RCC 7860 (cell line): ENCODE results near the gene SYAP1.
A peak's percentile ranks its signal among the peaks of the same experiment; 100 is the strongest.
"Not testable (repeated sequence)": the region's sequence is repeated elsewhere in the genome, so short reads cannot be mapped to it uniquely, and the experiment has no call there.

Source experiments
- DNase-seq: peaks from one replicate; pipeline ENCODE4 v3.0.0-alpha.2; 2015; ENCODE audit warnings: low spot score
- FAIRE-seq: peaks from 2 replicates; lab custom pipeline; 2012; peaks lifted over from hg19 to GRCh38; lab: Jason Lieb, UNC

The SYAP1 gene, protein sequence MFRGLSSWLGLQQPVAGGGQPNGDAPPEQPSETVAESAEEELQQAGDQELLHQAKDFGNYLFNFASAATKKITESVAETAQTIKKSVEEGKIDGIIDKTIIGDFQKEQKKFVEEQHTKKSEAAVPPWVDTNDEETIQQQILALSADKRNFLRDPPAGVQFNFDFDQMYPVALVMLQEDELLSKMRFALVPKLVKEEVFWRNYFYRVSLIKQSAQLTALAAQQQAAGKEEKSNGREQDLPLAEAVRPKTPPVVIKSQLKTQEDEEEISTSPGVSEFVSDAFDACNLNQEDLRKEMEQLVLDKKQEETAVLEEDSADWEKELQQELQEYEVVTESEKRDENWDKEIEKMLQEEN

GRCh38 chrX:16719334-16720084, at the start of gene SYAP1:
Gene SYAP1 (plus strand): TSS chrX:16719612. CDS start chrX:16719725, 113 bp downstream.
- DNase-seq, result peak; percentile 90
- peak; percentile 83 for FAIRE-seq

GRCh38 chrX:16671005-16671404, 48.4 kb upstream of the SYAP1 start:
- DNase-seq, result no peak
- peak; percentile 73 for FAIRE-seq

GRCh38 chrX:16678689-16679088, 40.7 kb upstream of the SYAP1 start:
- DNase-seq (no peak), FAIRE-seq (no peak)

DNA sequence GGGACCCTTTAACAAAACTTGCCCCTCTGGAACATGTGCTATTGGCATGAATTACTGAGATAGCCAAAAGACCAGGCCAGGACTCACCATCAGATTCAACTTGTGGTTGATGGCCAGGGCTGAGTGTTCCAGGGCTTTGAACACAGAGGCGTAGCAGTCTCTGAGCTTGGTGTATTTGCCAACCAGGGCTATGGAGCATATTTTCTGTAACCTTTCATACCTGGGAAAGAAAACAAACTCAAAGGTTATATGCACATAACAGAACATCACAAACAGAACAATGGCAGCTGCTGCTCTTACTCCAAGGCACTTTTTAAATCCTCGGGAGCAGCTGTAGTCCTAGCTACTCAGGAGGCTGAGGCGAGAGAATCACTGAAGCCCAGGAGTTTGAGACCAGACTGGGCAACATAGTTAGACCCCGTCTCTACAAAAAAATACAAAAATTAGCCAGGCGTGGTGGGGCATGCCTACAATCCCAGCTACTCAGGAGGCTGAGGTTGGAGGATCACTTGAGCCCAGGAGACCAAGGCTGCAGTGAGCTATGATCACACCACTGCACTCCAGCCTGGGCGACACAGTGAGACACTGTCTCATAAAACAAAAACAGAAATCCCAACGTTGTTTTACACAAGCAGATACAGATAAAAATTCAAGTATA, 36.3 kb upstream of the SYAP1 start:
- no peak for FAIRE-seq

GRCh38 chrX:16687514-16687913, 31.9 kb upstream of the SYAP1 start:
- no peak for FAIRE-seq
- DNase-seq, result peak; percentile 22

More for the DNA sequence above, 36.3 kb upstream of the SYAP1 start:
- DNase-seq, result no peak

DNA sequence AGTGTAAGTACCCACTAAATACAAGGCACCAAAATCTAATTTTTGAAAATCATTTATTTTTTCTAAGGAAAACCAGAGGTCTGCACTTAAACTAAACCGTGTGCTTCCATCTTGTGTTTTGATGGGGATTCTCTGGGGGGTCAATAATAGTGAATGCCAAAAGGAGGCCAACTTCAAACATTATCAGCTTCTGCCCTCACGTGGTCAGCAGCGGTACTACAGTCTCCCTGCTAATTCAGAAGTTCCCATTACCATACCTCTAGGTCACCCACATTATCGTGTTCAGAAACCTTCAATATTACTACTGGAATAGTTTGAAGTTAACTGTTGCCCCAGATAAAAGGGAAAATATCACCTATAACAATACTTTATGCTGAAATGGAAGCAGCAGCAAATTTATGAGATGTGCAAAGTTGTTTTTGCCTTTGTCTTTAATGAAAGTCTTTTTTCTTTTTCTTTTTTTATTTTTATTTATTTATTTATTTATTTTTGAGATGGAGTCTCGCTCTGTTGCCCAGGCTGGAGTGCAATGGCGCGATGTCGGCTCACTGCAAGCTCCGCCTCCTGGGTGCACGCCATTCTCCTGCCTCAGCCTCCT, 24.2 kb upstream of the SYAP1 start:
- FAIRE-seq, result no peak
- peak; percentile 27 for DNase-seq

DNA sequence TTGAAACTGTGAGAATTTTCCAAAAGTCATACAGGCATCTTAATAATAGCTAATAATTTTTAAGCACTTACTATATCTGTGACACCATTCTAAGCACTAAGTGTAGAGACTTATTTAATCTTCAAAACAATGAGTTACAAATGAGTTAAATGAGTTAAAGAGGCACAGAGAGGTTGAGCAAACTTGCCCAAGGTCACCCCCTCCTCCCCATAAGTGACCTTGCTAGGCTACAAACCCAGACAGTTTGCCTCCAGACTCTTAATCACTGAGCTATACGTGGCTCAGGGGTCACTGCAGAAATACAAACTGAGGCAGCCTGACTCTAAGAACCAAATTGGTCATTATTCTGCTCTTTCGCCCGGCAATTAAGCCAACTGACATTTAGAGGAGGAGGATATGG, 22.5 kb upstream of the SYAP1 start:
- FAIRE-seq, result no peak

DNA sequence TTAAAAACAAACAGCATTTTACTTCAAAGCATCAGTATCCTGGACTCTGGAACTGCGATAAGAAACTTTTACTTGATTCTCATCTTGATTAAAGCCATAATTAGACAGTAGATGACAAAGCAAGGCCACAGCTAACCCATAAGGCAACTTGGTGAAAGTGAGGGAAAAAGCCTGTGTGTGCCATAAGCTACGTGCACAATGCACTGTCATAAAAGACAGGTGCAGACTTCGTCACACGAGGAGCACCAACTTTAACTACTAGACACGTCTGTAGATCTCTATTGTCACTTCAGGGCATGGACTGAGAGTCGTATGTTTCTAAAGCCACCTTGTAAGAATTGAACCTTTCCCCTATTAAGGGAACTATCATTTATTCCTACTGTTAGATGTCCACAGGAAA, 20.0 kb upstream of the SYAP1 start:
- FAIRE-seq, result no peak
- DNase-seq, result no peak

More for the DNA sequence above, 22.5 kb upstream of the SYAP1 start:
- DNase-seq, result no peak

GRCh38 chrX:16700734-16701133, 18.7 kb upstream of the SYAP1 start:
- no peak for FAIRE-seq
- DNase-seq, result no peak

- DNase-seq (no peak), FAIRE-seq (no peak)
Observed at GRCh38 chrX:16702700-16703599, 16.5 kb upstream of the SYAP1 start.

DNA sequence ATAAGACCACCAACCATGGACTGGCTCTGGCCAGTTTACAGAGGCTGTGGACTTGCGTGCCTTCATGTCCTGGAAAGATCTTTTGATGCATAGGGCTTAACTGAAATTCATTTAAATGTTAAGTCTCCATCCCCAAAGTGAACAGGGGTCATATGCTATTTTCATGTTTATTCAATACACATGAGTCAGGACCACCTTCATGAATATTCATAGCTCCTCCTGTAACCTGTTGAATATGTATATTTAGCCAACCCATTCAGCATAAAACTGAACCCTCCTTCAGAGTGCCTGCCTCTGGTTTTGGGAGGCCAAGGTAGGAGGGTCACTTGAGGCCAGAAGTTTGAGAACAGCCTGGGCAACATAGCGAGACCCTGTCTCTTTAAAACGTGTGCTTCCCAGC, 14.0 kb upstream of the SYAP1 start:
- no peak for DNase-seq
- no peak for FAIRE-seq

DNA sequence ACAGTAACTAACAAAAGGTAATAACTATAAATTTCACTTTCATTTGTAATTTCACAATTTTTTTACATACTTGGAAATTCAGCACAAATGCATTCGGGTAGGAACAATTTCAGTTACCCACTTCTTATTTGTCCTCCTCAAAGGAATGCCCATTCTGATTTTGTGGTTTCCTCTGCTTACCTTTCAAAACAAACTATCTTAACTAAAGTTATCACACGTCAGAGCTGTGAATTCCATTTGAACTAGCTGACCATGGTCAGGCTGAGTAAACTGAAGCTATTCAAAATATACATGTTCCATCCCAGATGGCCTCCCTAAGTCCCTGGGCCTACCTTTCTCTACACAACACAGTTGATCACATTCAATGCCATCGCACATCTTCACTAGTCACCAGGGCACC, 11.4 kb upstream of the SYAP1 start:
- no peak for DNase-seq
- FAIRE-seq, result no peak

- FAIRE-seq (no peak), DNase-seq (no peak)
Observed at GRCh38 chrX:16711219-16711811, 8.1 kb upstream of the SYAP1 start.

DNA sequence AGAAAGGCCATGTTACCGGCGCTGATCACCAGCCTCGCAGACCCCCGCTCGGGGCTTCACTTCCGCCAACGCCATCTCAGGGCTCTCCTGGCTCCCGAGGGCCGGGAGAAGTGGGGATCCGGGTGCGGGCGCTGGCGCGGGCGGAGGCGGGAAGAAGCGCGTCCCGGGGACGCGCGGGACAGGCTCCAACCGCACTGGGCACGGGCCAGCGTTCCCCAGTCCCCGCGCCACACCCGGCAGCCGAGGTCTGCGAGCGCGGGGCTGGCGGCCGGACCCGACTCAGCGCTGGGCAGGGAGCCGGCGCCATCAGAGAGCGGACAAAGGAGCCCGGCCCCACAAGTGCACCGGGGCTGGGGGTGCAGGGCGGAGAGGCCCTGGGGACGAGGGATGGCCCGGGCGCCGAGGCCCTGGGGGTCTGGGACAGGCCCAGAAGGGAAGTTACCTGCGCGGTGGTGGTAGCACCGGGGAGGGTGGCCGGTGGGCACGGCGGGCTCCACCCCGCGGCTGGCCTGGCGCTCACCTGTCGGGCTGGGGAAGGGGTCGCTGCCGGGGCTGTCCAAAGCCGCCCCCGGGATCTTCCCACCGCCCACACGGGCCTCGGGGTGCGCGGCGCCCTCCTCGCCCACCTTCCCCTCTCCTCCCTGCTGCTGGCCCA, 7.4 kb upstream of the SYAP1 start:
- DNase-seq, result no peak
- FAIRE-seq, result no peak

DNA sequence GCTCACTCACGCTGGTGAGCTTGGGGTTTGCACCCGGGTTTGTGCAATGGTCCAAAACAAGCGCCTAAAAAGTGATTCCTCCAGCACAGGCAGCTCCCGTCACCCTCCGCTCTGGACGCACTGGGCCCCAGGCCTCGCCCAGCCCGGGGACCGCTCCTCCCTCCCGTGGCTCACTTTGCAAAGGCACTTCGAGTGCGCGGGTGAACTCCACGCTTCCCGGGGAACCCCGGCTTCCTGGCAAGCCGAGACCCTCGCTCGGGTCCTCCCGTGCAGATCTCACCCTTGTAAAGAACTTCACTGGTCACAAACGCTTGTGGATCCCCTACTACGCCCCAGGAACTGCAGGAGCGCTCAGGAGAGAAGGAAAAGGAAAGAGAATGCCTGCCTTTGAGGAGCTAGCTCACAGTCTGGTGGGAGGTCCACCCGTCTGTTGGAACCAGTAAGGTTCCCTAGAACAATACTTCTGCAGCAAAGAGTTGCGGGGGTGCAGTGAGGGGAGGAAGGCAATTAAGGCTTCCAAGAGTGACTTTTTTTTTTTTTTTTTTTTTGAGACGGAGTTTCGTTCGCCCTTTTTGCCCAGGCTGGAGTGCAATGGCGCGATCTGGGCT, 6.8 kb upstream of the SYAP1 start, which contains the start of gene CTPS2:
Gene CTPS2 (minus strand): TSS at position 122 of the 608 bp plus-strand sequence. CDS start 9,767 bp downstream, outside the sequence.
- no peak for FAIRE-seq

DNA sequence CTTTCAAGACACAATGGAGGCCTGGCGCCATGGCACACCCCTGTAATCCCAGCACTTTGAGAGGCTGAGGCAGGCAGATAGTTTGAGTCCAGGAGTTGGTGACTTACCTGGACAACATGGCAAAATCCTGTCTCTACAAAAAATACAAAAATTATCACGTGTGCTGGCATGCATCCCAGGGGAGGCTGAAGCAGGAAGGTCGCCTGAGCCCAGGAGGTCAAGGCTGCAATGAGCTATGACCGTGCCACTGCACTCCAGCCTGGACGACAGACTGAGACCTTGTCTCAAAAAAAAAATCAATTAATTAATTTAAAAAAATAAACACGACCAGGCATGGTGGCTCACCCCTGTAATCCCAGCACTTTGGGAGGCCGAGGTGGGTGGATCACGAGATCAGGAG, 4.9 kb upstream of the SYAP1 start:
- DNase-seq (no peak), FAIRE-seq (no peak)

More for the DNA sequence above, 6.8 kb upstream of the SYAP1 start, which contains the start of gene CTPS2:
- peak; percentile 36 for DNase-seq

- DNase-seq, FAIRE-seq: not testable (repeated sequence)
Observed at GRCh38 chrX:16715638-16716037, 3.8 kb upstream of the SYAP1 start.

DNA sequence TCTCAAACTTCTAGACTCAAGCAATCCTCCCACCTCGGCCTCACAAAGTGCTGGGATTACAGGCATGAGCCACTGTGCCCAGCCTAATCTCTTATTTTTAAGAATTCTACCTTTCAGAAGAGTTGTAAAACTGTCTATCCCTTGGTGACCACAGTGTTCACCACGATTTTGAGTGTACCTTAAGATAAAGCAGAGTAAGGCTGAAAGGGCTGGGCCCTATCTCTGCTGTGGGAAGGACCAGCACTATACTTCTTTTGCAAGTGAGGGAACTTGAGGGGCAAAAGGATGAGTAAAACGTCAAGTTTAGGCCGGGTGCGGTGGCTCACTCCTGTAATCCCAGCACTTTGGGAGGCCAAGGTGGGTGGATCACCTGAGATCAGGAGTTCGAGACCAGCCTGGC, 3.0 kb upstream of the SYAP1 start:
- DNase-seq, FAIRE-seq: not testable (repeated sequence)
